Endothelial cell of umbilical vein (primary cell): ENCODE data around the gene BEX2. TPM values are rescaled to one million over a fixed set of nuclear protein-coding genes. Genes with fewer than 3 reads are reported as not detected.
A peak's percentile ranks its signal among the peaks of the same experiment; 100 is the strongest.

Source experiments
- BruUV-seq: library from RNA; stranded (reverse); fragments of 400-500 nt; replicated peaks from 2 replicates; lab custom pipeline; 2021; lab: Mats Ljungman, UMichigan
- CTCF ChIA-PET: fragments of 300-600, 350-600 bp; sonication (Branson Sonifier 250); formaldehyde crosslinking; loops from one replicate; lab custom pipeline; 2021; ENCODE audit warnings: antibody characterized with exemption, inconsistent platforms; lab: Charles Lee
- POLR2A ChIA-PET: fragments of 300-600, 350-600 bp; sonication (Branson Sonifier 250); formaldehyde crosslinking; loops from one replicate; lab custom pipeline; 2021; ENCODE audit warnings: antibody characterized with exemption, inconsistent platforms; lab: Charles Lee
- DNase-seq: peaks from one replicate; pipeline ENCODE4 v3.0.0-alpha.2; 2011; ENCODE audit warnings: low read depth, low spot score
- FAIRE-seq: peaks from 2 replicates; lab custom pipeline; 2011; peaks lifted over from hg19 to GRCh38; lab: Jason Lieb, UNC
- H2AFZ ChIP-seq: 2 replicates; pipeline ENCODE4 v1.6.0; 2012; ENCODE audit warnings: low read depth, low read length, control low read depth, inconsistent platforms
- H3K27ac ChIP-seq: 2 replicates; pipeline ENCODE4 v1.5.1; 2011; ENCODE audit warnings: low read depth, mild to moderate bottlenecking, control low read depth, low read length, moderate library complexity; ENCODE audit not compliant: insufficient read depth
- H3K27me3 ChIP-seq, 2 experiments: 2 replicates each; pipeline versions ENCODE4 v1.6.0 to v1.6.1; 2011; ENCODE audit warnings: low read length in 2 of 2, mixed read lengths in 1 of 2; ENCODE audit not compliant: control insufficient read depth in 2 of 2, insufficient read depth in 2 of 2
- H3K36me3 ChIP-seq, 2 experiments: 2 replicates in 1 of 2; 3 replicates in 1 of 2; pipeline ENCODE4 v1.5.1; 2011; ENCODE audit warnings: low read length in 2 of 2, mild to moderate bottlenecking in 1 of 2, moderate library complexity in 1 of 2; ENCODE audit not compliant: control insufficient read depth in 2 of 2, insufficient read depth in 2 of 2; ENCODE audit errors: extremely low read depth in 1 of 2
- H3K4me1 ChIP-seq: 3 replicates; pipeline ENCODE4 v1.5.1; 2011; ENCODE audit warnings: mild to moderate bottlenecking, low read length; ENCODE audit not compliant: control insufficient read depth, insufficient read depth; ENCODE audit errors: extremely low read depth
- H3K4me2 ChIP-seq: 2 replicates; pipeline ENCODE4 v1.6.1; 2011; ENCODE audit warnings: low read length, control low read depth, mixed read lengths; ENCODE audit not compliant: insufficient read depth
- H3K4me3 ChIP-seq, 3 experiments: fragments of 200-600 bp in 1 of 3; sonication (generic), shearing (Covaris generic) in 1 of 3; replicated peaks in 1 of 3; 2 replicates each; pipeline ENCODE4 v1.5.1; 2011 to 2016; ENCODE audit warnings: control low read depth in 3 of 3, low read length in 3 of 3, mild to moderate bottlenecking in 2 of 3, inconsistent platforms in 1 of 3, low read depth in 1 of 3, moderate library complexity in 1 of 3; ENCODE audit not compliant: insufficient read depth in 1 of 3
- H3K79me2 ChIP-seq: 2 replicates; pipeline ENCODE4 v1.6.0; 2012; ENCODE audit warnings: low read length, inconsistent platforms; ENCODE audit not compliant: control insufficient read depth, insufficient read depth
- H3K9ac ChIP-seq: replicated peaks from 2 replicates; pipeline ENCODE3; 2011; ENCODE audit warnings: low read length, control low read depth; ENCODE audit not compliant: insufficient read depth; ENCODE audit errors: extremely low read depth
- H3K9me1 ChIP-seq: replicated peaks from 3 replicates; pipeline ENCODE4 v1.6.0; 2011; ENCODE audit warnings: mild to moderate bottlenecking, low read length; ENCODE audit not compliant: control insufficient read depth, insufficient read depth; ENCODE audit errors: extremely low read depth
- H3K9me3 ChIP-seq: replicated peaks from 2 replicates; pipeline ENCODE4 v1.5.1; 2012; ENCODE audit warnings: low read length, inconsistent platforms; ENCODE audit not compliant: control insufficient read depth, insufficient read depth
- H4K20me1 ChIP-seq: replicated peaks from 2 replicates; pipeline ENCODE3; 2011; ENCODE audit warnings: mild to moderate bottlenecking, low read length; ENCODE audit not compliant: control insufficient read depth, insufficient read depth; ENCODE audit errors: extremely low read depth
- CTCF ChIP-seq, 2 donors: IDR thresholded peaks; 1 replicate in 1 of 2; 2 replicates in 1 of 2; pipeline ENCODE4 v1.5.1; 2011; ENCODE audit warnings: low read length in 2 of 2, mild to moderate bottlenecking in 2 of 2, moderate library complexity in 2 of 2, control low read depth in 1 of 2, inconsistent platforms in 1 of 2, low read depth in 1 of 2; ENCODE audit not compliant: insufficient read depth in 1 of 2; ENCODE audit errors: extremely low read depth in 1 of 2
- EZH2 ChIP-seq: IDR thresholded peaks from 2 replicates; pipeline ENCODE4 v1.6.1; 2012; ENCODE audit warnings: borderline replicate concordance, low read depth, mild to moderate bottlenecking, moderate library complexity, low read length, inconsistent platforms; ENCODE audit not compliant: severe bottlenecking
- FOS ChIP-seq: IDR thresholded peaks from 2 replicates; pipeline ENCODE4 v1.6.1; 2011; ENCODE audit warnings: mild to moderate bottlenecking, low read length, moderate library complexity, borderline replicate concordance; ENCODE audit not compliant: insufficient read depth
- GATA2 ChIP-seq: IDR thresholded peaks from 2 replicates; pipeline ENCODE4 v1.7.0; 2011; ENCODE audit warnings: low read depth, mild to moderate bottlenecking, moderate library complexity, mixed read lengths, low read length; ENCODE audit not compliant: insufficient read length, insufficient read depth
- JUN ChIP-seq: IDR thresholded peaks from 2 replicates; pipeline ENCODE4 v1.6.1; 2011; ENCODE audit warnings: borderline replicate concordance, low read depth; ENCODE audit not compliant: insufficient read length, insufficient read depth
- MAX ChIP-seq: IDR thresholded peaks from 2 replicates; pipeline ENCODE4 v1.6.1; 2011; ENCODE audit not compliant: insufficient read depth, insufficient read length
- MYC ChIP-seq: IDR thresholded peaks from one replicate; pipeline ENCODE4 v1.6.1; 2011; ENCODE audit warnings: mild to moderate bottlenecking, low read depth, low read length
- POLR2A ChIP-seq: IDR thresholded peaks from 2 replicates; pipeline ENCODE4 v1.6.1; 2012; ENCODE audit warnings: low read depth, mild to moderate bottlenecking, control low read depth, low read length
- POLR2AphosphoS5 ChIP-seq: IDR thresholded peaks from 2 replicates; pipeline ENCODE4 v1.6.1; 2012; ENCODE audit warnings: low read depth, mild to moderate bottlenecking, control low read depth, low read length, moderate library complexity; ENCODE audit not compliant: insufficient read depth
- dilution Hi-C: fragments of 300-500 bp; cut with MboI; formaldehyde crosslinking; loops from one replicate; pipeline ENCODE4 v1.15.0; 2019; ENCODE audit warnings: low sequenced_read_pairs; ENCODE audit not compliant: extremely low pct_ligation_motif_present
- intact Hi-C: fragments of 100-400 bp; cut with micrococcal nuclease; formaldehyde crosslinking; loops from one replicate; pipeline ENCODE4 v1.10.0; 2022
- polyA plus RNA-seq, 4 experiments: library from polyadenylated mRNA; depleted of rRNA in 3 of 4; stranded (reverse) in 3 of 4; unstranded in 1 of 4; fragments of >200 nt; gene quantifications; 2 replicates each; pipeline versions ENCODE4 v1.2.1 to v1.2.3, GENCODE V29; 2011 to 2012; ENCODE audit warnings: missing spikeins in 1 of 4
- total RNA-seq: library from RNA; stranded (reverse); gene quantifications from 2 replicates; pipeline ENCODE4 v1.2.3, GENCODE V29; 2021

Gene BEX2
- total and polyA plus RNA-seq, 2 donors (not counting 3 experiments of a cell fraction or from before 2014, with no cell fraction given) = 1.4 TPM

GRCh38 chrX:103356858-103357257 lies 46.1 kb upstream of the BEX2 start:
- FAIRE-seq (no peak), DNase-seq (peak; percentile 23)
- dilution Hi-C loops = no loop called here

More at GRCh38 chrX:103356858-103357257, 46.1 kb upstream of the BEX2 start:
- Histone ChIP-seq H3K9me1 (no peaks in the 10 kb centered on the region), H4K20me1 (no peaks in the 10 kb centered on the region), H3K4me2 (peak overlapping the region; percentile 76), H3K4me1 (peaks cover 21% of the 10 kb centered on the region), H3K9me3 (no peaks in the 10 kb centered on the region), H2AFZ (no peak overlapping the region), H3K36me3 (no peaks in the 10 kb centered on the region), H3K4me3 (peak overlapping the region; percentile 81 to 97 (median 90)), H3K27me3 (no peaks in the 10 kb centered on the region), H3K9ac (peak overlapping the region; percentile 98), H3K27ac (peak overlapping the region; percentile 91), H3K79me2 (peaks cover 20% of the 10 kb centered on the region)
- intact Hi-C loops = loop anchor here (1.0 to 5.0 kb wide), 2 partner anchors 47 to 105 kb away; no protein-coding TSS in a partner anchor
- TF ChIP-seq CTCF (IDR thresholded peaks at IDR 0.05; ENCODE audit: extremely low read depth in 1 of 2, insufficient read depth in 1 of 2, low read depth in 1 of 2, low read length in 2 of 2) (no peak), MAX (no peak), POLR2AphosphoS5 (no peak), JUN (no peak), POLR2A (no peak), MYC (no peak), FOS (no peak), EZH2 (no peak), GATA2 (no peak)
- BruUV-seq = no TSS peak
- ChIA-PET CTCF (interaction anchor here (1.1 to 3.7 kb wide), 3 partner anchors 13 to 108 kb away, joined by 7 to 27 read pairs (median 12); partner anchors contain the start of gene BEX3), POLR2A (interaction anchor here (2.3 kb wide), 1 partner anchor 19 kb away, joined by 7 read pairs; the partner anchor contains the start of gene BEX3)
